ENCODE measurements around the gene FGF14. TPM values are rescaled to one million over a fixed set of nuclear protein-coding genes. Genes with fewer than 3 reads are reported as not detected.

FGF14 gene
- total RNA-seq, 1 donor from 2014 or later: not detected

GRCh38 chr13:101970341-101970740 lies 431.5 kb downstream of the FGF14 start:
- TF ChIP-seq CTCF (IDR thresholded peaks at IDR 0.05): no peak
- Histone ChIP-seq H3K4me1 (no peaks in the 10 kb centered on the region), H3K27ac (no peak overlapping the region), H3K4me3 (no peak overlapping the region), H3K27me3 (no peaks in the 10 kb centered on the region), H3K36me3 (no peaks in the 10 kb centered on the region), H3K9me3 (no peaks in the 10 kb centered on the region)
- DNase-seq (ENCODE audit: low spot score in 2 of 2): no peak
- intact Hi-C loops (cut with DNase I): no loop called here

GRCh38 chr13:101967781-101968180 lies 434.1 kb downstream of the FGF14 start:
- no peaks in the 10 kb centered on the region for H3K36me3 ChIP-seq
- no peaks in the 10 kb centered on the region for H3K4me1 ChIP-seq
- intact Hi-C loops (cut with DNase I): no loop called here
- DNase-seq (ENCODE audit: low spot score in 2 of 2): no peak
- H3K27me3 ChIP-seq: no peaks in the 10 kb centered on the region
- H3K4me3 ChIP-seq: no peak overlapping the region
- H3K27ac ChIP-seq: no peak overlapping the region
- no peak for TF ChIP-seq CTCF (IDR thresholded peaks at IDR 0.05)
- no peaks in the 10 kb centered on the region for H3K9me3 ChIP-seq

DNA sequence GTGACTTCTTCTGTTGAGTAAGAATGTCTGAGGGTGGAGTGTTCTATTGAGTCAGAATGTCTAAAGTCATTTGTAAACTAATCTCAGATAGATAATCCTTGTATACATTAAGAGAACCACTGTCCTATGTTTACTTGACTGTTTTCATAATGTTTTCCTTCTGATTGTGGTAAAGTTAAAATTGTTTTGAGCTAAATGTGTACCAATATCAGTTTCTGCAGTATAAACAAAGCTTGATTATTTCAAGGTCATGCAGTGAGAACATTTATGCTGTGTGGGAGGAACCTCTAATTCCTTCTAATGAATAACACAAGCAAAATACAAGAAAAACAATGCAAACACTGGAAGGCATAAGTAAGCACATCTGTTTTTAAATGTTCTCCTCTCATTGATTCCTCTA lies 434.6 kb downstream of the FGF14 start:
- H3K4me3 ChIP-seq: no peak overlapping the region
- intact Hi-C loops (cut with DNase I): no loop called here
- H3K36me3 ChIP-seq: no peaks in the 10 kb centered on the region

GRCh38 chr13:101965096-101965495 lies 436.8 kb downstream of the FGF14 start:
- no peak for TF ChIP-seq CTCF (IDR thresholded peaks at IDR 0.05)
- Histone ChIP-seq H3K4me3 (no peak overlapping the region), H3K4me1 (no peaks in the 10 kb centered on the region), H3K27me3 (no peaks in the 10 kb centered on the region), H3K9me3 (no peaks in the 10 kb centered on the region), H3K36me3 (no peaks in the 10 kb centered on the region), H3K27ac (no peak overlapping the region)
- intact Hi-C loops (cut with DNase I): no loop called here
- DNase-seq (ENCODE audit: low spot score in 2 of 2): no peak

More for the DNA sequence above, 434.6 kb downstream of the FGF14 start:
- Histone ChIP-seq H3K27me3 (no peaks in the 10 kb centered on the region), H3K27ac (no peak overlapping the region), H3K4me1 (no peaks in the 10 kb centered on the region), H3K9me3 (no peaks in the 10 kb centered on the region)
- TF ChIP-seq CTCF (IDR thresholded peaks at IDR 0.05): no peak
- no peak for DNase-seq (ENCODE audit: low spot score in 2 of 2)

- H3K36me3 ChIP-seq: no peaks in the 10 kb centered on the region
- no peaks in the 10 kb centered on the region for H3K27me3 ChIP-seq
- TF ChIP-seq CTCF (IDR thresholded peaks at IDR 0.05): no peak
- DNase-seq (ENCODE audit: low spot score in 2 of 2): no peak
- H3K27ac ChIP-seq: no peak overlapping the region
- H3K9me3 ChIP-seq: no peaks in the 10 kb centered on the region
- H3K4me1 ChIP-seq: no peaks in the 10 kb centered on the region
- intact Hi-C loops (cut with DNase I): no loop called here
- H3K4me3 ChIP-seq: no peak overlapping the region
Measured at GRCh38 chr13:101959016-101959415, 442.8 kb downstream of the FGF14 start.

- Histone ChIP-seq H3K9me3 (no peaks in the 10 kb centered on the region), H3K27me3 (no peaks in the 10 kb centered on the region), H3K4me1 (no peaks in the 10 kb centered on the region), H3K36me3 (no peaks in the 10 kb centered on the region), H3K27ac (no peak overlapping the region), H3K4me3 (no peak overlapping the region)
- DNase-seq (ENCODE audit: low spot score in 2 of 2): no peak
- intact Hi-C loops (cut with DNase I): no loop called here
- no peak for TF ChIP-seq CTCF (IDR thresholded peaks at IDR 0.05)
Measured at GRCh38 chr13:101955764-101956163, 446.1 kb downstream of the FGF14 start.

Measured in ascending aorta (tissue), 2 donors.